ENCODE data around the gene SLC22A23.
"Not testable (repeated sequence)": the region's sequence is repeated elsewhere in the genome, so short reads cannot be mapped to it uniquely, and the experiment has no call there.

SLC22A23 gene

DNA sequence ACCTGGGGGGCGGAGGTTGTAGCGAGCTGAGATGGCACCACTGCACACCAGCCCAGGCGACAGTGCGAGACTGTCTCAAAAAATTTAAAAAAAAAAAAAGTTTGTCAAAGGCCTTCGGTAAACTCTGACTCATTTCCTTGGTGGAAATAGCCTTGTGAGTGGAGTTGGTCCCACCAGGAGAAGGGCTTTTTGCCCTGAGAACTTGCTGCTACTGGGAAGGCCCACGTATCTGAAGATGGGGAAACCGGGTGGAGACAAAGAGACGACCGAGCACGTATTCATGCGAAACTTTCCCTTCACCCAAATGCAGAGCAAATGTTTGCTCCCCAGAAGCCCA is 51.7 kb downstream of the SLC22A23 start:
- DNase-seq (ENCODE audit: low spot score), result peak; percentile 28

GRCh38 chr6:3403238-3404173 is 53.3 kb downstream of the SLC22A23 start:
- DNase-seq (ENCODE audit: low spot score), result no peak

- DNase-seq (ENCODE audit: low spot score), result no peak
These were observed 54.3 kb downstream of the SLC22A23 start for GRCh38 chr6:3402310-3403237.

DNA sequence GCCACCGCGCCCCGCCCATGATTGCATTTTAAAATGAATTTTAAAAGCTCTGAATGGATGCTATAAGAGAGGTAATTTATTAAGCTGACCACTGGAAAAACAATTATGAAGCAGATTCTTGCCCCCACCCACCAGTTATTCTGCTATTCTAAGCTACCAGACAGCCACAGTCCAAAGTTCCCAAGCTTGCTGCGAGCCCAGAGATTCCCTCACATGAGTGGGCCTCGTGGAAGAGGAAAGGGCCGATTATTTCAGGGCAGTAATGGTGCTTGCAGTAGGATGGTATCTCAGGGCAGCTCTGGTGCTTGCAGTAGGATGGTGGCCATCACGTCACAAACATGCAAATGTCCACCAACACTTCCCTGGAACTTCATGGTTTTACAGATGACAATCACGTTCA is 56.7 kb downstream of the SLC22A23 start:
- no peak for DNase-seq (ENCODE audit: low spot score)

- no peak for DNase-seq (ENCODE audit: low spot score)
These were observed 57.8 kb downstream of the SLC22A23 start for GRCh38 chr6:3398755-3399696.

- no peak for DNase-seq (ENCODE audit: low spot score)
These were observed 58.7 kb downstream of the SLC22A23 start for GRCh38 chr6:3398165-3398562.

- no peak for DNase-seq (ENCODE audit: low spot score)
These were observed 59.4 kb downstream of the SLC22A23 start for GRCh38 chr6:3397229-3398164.

DNA sequence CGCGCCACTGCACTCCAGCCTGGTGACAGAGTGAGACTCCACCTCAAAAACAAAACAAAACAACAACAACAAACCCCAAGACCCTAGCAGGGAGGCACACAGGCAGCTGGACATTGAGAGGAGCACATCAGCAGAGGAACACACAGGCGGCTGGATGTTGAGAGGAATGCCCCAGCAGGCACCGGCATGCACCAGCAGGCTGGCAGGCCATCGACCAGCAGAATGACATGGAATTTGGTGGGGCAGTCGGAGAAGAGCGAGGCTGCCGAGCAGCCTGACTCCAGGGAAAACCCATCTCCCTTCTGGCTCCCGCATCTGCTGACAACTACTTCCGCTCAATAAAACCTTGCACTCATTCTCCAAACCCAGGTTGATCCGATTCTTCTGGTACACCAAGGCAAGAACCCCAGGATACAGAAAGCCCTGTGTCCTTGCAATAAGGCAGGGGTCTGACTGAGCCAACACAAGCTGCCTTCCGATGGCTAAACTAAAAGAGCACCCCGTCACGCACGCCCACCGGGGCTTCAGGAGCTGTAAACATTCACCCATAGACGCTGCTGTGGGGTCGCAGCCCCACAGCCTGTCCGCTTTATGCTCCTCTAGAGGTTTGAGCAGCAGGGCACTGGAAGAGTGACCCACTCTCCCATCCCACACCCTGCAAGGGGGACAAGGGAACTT is 60.2 kb downstream of the SLC22A23 start:
- DNase-seq (ENCODE audit: low spot score), result no peak

DNA sequence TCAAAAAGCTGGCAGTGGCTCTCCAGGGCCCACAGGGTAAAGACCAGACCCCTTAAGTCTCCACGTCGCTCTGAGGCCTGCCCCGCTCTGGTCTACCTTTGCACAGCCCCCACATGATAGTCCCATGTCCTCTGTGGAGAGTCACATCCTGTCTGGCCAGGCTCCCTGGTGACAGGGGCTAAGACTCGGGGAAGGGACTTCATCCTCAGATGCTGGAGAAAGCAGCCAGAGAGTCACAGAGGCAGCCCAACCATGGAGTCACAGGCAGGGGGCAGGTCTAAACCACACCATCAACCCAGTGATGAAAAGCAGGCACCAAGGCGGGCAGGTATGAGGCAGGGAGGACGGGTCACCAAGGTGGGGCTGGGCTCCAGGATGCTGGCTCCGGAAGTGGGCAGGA is 62.2 kb downstream of the SLC22A23 start:
- no peak for DNase-seq (ENCODE audit: low spot score)

GRCh38 chr6:3393836-3394202 is 63.0 kb downstream of the SLC22A23 start:
- no peak for DNase-seq (ENCODE audit: low spot score)

DNA sequence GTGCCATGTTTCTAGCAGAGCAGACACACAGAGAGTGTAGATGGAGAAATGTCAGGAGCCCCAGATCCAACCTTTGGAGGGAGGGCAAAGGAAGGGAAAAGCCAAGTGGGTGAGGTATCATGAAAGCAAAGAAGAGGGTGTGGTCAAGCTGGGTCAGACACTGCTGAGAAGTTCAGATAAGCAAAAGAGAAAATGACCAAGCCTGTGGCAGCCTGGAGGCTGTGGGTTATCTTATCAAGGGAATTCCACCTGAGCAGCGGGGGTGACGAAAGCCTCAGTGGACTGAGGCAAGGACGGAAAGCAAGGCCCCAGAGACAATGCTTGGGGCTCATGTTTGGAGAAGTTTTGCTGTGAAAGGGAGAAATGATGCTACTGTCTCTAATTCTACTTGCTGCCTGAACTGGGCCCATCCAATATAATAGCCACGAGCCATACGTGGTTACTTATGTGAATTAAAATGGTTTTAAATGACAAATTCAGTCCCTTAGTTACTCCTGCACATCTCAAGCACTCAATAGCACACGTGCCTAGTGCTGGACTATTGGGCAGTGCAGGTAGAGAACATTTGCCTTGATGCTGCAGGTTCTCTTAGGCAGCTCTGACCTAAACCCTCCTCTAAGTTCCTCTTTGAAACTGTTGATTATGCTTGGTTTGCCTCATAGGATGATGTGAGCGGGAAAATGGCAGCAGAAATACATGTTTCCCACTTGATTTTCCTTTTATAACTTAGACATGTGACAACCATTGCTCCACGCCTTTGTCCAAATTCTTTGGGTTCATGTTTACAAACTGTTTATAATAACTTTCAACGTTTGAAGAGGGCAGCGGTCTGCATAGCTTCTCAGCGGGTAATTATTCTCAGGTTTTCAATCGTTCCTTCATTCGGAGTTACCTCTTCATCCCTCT is 63.7 kb downstream of the SLC22A23 start:
- no peak for DNase-seq (ENCODE audit: low spot score)

DNA sequence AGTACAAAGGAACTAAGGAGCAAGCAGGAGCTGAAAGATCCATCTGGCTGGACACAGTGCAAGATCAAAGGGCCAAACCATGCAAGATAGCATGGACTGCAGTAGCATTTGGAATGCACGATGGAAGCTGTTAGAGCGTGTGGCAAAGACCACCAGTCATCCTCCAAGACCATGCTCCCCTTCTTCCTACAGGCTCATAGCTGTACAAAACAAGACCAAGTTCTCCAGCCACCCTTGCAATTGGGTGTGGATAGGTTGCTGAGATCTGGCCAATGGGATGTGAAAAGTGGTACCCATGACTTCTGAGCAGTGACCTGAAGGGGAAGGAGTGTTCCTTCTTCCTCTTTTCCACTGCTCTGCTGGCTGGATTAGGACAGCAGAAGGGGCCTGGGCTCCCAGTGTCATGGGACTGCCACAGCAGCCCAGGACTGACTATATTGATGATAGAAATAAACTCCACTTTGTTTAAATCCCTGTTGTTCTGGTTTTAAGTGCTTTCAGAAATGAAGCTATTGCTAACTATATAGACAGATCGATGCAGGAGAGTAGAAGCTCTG is 64.9 kb downstream of the SLC22A23 start:
- DNase-seq (ENCODE audit: low spot score), result no peak

GRCh38 chr6:3390698-3391097 is 66.2 kb downstream of the SLC22A23 start:
- peak; percentile 86 for DNase-seq (ENCODE audit: low spot score)

- peak; percentile 88 for DNase-seq (ENCODE audit: low spot score)
These were observed 67.3 kb downstream of the SLC22A23 start for GRCh38 chr6:3389390-3390167.

GRCh38 chr6:3388786-3389185 is 68.1 kb downstream of the SLC22A23 start:
- no peak for DNase-seq (ENCODE audit: low spot score)

DNA sequence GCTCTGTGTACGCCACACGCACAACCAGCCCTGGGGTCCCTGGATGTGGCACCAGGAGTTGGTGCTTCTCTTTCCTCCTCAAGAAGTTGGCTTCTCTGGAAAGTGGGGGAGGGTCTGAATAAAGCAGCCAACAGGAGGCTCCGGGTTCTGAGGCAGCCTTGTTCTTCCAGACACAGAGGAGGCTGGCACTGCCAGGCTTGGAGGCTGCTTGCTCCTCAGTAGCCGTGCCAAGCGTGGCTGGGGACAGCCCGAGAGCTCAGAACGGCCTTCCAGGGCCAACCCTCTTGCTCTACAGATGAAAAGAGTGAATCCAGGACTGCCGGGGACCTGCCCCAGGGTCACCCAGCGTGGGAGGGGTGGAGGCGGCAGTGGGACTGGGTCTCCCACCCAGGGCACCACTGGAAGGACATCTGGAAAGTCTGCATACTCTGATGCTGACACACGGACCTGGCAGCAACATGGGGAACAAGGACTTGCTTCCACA is 70.4 kb downstream of the SLC22A23 start:
- no peak for DNase-seq (ENCODE audit: low spot score)

DNA sequence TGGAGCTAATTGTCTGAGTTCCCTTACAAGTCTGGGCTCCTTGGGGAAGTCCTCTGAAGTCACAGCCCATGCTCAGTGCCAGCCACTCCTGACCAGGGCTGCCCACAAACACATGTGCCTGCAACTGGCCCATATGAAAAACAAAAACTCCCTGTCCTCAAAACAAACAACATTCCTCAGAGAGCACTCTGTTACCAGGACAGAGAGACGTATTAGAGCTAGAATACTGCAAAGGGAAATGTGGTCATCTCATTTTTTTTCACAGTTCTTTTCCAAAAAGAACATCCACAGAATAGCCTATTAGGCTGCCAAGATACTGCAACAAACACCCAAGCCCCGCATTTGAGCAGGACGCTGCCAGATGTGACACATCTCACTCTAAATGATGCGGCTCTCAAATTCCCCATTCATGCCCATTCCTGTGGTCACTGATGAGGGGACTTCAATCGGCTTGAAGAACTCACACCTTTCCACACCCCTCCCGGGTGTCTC is 71.1 kb downstream of the SLC22A23 start:
- peak; percentile 45 for DNase-seq (ENCODE audit: low spot score)

DNA sequence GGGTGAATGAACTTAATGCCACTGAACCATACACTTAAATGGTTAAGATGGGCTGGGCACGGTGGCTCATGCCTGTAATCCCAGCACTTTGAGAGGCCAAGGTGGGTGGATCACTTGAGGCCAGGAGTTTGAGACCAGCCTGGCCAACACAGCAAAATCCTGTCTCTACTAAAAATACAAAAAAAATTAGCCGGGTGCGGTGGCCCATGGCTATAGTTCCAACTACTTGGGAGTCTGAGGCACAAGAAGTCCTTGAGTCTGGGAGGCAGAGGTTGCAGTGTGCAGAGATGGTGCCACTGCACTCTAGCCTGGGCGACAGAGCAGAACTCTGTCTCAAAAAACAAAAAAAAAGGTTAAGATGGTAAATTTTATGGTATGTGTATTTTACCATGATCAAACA is 71.7 kb downstream of the SLC22A23 start:
- not testable (repeated sequence) for DNase-seq (ENCODE audit: low spot score)

Measured in GM03348 (cell line).